Gastrocnemius medialis (tissue), 4 donors: ENCODE results near the gene WDR54.
"Not testable (repeated sequence)": the region's sequence is repeated elsewhere in the genome, so short reads cannot be mapped to it uniquely, and the experiment has no call there.

Experiments used
- CTCF ChIP-seq, 5 experiments: fragments of 450-650 bp in 3 of 5; fragments of 200-600 bp in 2 of 5; sonication (generic) in 2 of 5; IDR thresholded peaks in 4 of 5; conservative IDR thresholded peaks in 1 of 5; 1 replicate in 4 of 5; 2 replicates in 1 of 5; pipeline ENCODE4 v1.5.1; 2016 to 2019; ENCODE audit warnings: antibody characterized with exemption in 5 of 5, mild to moderate bottlenecking in 3 of 5, moderate library complexity in 3 of 5
- POLR2A ChIP-seq, 2 donors: fragments of 450-650 bp; IDR thresholded peaks; one replicate each; pipeline ENCODE4 v1.6.1; 2017; ENCODE audit warnings: antibody characterized with exemption in 2 of 2, mild to moderate bottlenecking in 2 of 2, moderate library complexity in 2 of 2

DNA sequence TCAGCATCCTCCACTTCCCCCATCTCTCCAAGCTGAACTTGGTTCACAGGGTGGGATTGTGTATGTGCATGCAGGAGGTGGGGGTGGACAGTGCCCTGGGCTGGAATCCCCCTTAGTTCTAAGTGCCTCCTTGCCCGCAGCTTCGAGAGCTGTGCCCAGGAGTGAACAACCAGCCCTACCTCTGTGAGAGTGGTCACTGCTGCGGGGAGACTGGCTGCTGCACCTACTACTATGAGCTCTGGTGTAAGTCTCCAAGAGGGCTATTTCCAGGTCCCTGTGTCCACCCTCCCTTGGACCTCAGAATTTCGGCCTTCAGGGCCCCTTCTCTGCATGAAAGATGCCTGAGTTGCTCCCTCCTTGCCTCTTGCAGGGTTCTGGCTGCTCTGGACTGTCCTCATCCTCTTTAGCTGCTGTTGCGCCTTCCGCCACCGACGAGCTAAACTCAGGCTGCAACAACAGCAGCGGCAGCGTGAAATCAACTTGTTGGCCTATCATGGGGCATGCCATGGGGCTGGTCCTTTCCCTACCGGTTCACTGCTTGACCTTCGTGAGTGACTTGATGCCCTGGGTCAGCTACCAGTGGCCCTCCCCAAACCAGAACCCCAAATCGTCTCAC lies 38.1 kb downstream of the WDR54 start:
- TF ChIP-seq CTCF (IDR thresholded peaks at IDR 0.05 in 4 of 5, conservative IDR thresholded peaks at IDR 0.05 in 1 of 5); POLR2A (IDR thresholded peaks at IDR 0.05): not testable (repeated sequence)
